NCI-H526 treated with DMSO at 0.1 percent for 48 hours (cell line): ENCODE measurements around the gene FAF1.
"Not testable (repeated sequence)": the region's sequence is repeated elsewhere in the genome, so short reads cannot be mapped to it uniquely, and the experiment has no call there.

Experiments used
- DNase-seq: peaks from one replicate; lab custom pipeline; 2025; lab: John Stamatoyannopoulos, UW

FAF1 gene

DNA sequence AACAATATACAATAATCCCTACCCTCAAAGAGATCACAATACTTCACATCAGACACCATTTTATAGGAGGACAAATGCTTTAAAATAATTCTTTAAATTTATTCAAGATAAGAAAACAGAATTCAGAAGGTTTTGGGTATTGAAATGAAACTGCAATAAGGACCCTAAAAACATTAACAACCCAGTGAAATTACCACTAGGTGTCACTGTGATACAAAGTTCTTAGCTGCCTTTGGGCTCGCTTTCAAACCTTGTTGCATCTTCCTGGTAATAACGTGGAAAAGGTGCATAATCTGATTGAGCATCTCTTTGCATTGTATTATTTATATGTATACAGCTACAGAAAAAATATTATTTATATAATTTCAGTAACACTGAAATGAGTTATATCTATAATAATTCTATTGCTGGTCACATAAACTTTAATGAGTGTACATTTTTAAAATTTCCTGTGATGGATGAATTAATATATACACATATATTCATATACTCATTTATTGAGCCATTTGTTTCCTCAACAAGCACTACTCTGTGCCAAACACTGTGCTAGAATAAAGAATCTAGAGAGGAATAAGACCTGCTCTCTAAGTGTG is 185.2 kb downstream of the FAF1 start:
- peak; percentile 6 for DNase-seq

DNA sequence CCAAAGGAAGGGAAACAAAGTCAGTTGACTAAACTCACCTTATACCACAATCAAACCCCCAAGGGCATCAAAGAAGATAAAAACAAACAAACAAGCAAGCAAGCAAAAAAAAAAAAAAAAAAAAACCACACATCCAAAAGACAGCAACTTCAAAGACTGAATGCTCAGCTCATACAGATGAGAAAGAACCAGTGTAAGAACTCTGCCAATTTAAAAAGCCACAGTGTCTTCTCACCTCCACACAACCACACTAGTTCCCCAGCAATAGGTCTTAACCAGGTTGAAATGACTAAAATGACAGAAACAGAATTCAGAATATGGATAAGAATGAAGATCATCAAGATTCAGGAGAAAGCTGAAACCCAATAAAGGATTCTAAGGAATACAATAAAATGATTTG is 193.4 kb downstream of the FAF1 start:
- no peak for DNase-seq

DNA sequence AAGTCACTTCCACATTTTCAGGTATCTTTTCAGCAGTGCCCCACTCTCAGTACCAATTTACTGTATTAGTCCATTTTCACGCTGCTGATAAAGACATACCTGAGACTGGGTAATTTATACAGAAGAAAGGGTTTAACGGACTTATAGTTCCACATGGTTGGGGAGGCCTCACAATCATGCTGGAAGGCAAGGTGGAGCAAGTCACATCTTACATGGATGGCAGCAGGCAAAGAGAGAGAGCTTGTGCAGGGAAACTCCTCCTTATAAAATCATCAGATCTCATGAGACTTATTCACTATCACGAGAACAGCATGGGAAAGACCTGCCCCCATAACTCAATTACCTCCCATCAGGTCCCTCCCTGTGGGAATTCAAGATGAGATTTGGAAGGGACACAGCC is 203.5 kb downstream of the FAF1 start:
- not testable (repeated sequence) for DNase-seq

DNA sequence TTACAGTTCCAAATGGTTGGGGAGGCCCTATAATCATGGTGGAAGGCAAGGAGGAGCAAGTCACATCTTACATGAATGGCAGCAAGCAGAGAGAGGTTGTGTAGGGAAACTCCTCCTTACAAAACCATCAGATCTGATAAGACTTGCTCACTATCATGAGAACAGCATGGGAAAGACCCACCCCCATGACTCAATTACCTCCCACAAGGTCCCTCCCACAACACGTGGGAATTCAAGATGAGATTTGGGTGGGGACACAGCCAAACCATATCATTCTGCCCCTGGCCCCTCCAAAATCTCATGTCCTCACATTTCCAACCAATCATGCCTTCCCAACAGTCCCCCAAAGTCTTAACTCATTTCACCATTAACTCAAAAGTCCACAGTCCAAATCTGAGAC is 205.3 kb downstream of the FAF1 start:
- not testable (repeated sequence) for DNase-seq

DNA sequence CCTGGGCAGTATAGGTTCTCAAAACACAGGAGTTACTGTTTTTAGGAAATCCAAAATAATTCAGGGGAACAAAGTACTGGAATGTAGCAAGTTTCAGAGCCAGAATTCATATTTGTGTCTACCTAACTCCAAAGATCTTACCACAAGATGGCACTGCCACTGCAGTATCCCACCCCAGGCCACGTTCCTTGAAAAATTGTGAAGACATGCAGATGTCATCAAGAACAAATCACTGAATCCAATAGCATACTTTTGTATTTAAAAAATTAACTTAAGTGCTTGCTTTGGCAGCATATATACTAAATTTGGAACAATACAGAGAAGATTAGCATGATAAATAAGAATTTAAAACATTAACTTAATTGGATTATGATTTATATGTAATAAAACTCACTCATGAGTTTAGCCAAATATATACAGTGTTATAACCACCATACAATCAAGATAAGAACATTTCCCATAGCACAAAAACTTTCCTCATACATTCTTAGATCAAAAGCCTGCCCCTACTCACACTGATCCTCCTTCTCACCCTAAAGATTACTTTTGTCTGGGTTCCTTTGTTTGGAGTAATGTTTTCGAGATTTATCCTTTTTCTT is 209.9 kb downstream of the FAF1 start:
- peak; percentile 7 for DNase-seq

DNA sequence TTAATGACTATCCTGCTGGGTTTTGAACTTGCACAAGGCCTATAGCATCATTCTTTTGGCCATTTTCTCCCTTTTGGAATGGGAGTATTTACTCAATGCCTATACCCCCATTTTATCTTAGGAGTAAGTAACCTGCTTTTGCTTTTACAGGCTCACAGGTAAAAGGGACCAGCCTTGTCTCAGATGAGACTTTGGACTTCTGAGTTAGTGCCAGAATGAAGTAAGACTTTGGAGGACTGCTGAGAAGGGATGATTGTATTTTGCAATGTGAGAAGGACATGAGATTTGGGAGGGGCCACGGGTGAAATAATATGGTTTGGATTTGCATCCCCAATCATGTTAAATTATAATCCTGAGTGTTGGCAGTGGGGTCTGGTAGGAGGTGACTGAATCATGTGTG is 212.7 kb downstream of the FAF1 start:
- DNase-seq: no peak

DNA sequence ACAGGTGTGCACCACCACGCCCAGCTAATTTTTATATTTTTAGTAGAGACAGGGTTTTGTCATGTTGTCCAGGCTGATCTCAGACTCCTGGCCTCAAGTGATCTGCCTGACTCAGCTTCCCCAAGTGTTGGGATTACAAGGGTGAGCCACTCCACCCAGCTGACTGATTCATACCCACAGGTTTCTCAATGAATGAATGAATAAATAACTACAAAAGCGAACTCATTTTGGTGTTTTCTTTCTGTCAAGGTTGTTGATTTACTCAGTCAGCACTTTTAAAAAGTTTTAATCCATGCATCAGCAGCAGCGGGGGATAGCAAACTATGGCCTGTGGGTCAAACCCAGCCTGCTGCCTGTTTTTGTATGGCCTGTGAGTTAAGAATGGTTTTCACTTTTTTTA is 217.5 kb downstream of the FAF1 start:
- DNase-seq: no peak

DNA sequence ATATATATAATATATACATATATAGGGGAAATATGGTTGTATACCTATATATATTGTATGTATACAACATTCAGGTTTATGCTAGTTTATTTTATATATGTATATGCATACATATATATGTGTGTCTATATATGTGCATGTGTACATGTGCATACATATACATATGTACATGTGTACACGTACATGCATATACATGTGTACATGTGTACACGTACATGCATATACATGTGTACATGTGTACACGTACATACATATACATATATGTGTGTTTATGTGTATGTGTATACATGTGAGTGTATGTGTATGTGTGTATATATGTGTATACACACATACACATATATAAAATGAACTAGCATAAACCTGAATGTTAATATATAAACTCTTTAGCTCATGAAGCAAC is 220.9 kb downstream of the FAF1 start:
- DNase-seq: no peak

DNA sequence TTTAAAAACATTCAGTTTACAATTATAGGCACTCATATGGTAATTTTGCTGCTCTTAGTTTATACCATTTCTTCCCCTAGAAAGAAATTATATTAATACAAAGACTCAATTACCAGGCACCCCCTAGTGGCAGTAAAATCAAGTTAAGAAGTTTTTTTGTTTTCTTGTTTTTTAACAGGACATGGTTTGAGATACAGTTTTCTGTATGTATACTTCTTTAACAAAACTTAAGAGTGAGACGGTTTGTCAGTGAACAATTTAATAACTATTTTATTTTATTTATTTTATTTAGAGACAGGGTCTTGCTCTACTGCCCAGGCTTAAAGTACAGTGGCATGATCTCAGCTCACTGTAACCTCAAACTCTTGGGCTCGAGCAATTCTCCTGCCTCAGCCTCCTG is 224.6 kb downstream of the FAF1 start:
- no peak for DNase-seq

DNA sequence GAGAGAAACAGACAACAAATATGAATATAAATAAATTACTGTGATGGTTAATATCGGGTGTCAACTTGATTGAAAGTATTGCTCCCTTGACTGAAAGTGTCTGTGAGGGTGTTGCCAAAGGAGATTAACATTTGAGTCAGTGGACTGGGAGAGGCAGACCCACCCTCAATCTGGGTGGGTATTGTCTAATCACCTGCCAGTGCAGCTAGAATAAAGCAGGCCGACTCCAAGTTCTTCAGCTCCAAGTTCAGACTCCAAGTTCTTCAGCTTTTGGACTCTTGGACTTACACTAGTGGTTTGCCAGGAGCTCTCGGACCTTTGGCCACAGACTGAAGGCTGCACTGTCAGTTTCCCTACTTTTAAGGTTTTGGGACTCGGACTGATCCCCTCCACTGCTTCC is 232.5 kb downstream of the FAF1 start:
- not testable (repeated sequence) for DNase-seq

DNA sequence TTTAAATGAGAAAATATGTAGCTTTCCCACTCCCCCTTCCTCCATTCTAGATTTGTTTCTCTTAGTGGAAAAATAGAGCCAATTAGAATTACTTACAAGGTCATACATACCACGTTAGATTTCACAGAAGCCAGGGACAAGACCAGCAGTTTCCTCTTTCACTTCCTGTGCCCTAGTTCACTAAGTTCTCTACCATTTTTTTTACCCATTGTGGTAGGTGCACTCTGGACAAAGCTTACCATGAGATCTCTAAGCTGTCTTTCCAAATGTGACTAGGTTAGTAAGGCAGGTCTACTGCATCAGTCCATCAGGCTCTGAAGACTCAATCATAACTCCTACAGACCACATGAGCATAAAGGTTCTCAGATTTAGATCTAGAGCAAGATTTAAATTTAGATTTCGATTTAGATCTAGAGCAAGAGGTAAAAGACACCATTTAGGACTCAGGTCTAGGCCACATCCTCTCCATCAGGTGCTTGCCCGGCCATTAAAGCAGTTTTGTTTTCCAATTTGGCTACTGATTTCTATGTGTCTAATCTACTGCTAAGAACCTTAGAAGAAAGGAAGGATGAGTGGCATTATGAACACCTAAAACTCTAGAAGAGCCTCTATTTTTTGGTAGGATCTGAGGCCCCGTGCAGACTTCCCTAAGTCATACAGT is 235.3 kb downstream of the FAF1 start:
- no peak for DNase-seq

DNA sequence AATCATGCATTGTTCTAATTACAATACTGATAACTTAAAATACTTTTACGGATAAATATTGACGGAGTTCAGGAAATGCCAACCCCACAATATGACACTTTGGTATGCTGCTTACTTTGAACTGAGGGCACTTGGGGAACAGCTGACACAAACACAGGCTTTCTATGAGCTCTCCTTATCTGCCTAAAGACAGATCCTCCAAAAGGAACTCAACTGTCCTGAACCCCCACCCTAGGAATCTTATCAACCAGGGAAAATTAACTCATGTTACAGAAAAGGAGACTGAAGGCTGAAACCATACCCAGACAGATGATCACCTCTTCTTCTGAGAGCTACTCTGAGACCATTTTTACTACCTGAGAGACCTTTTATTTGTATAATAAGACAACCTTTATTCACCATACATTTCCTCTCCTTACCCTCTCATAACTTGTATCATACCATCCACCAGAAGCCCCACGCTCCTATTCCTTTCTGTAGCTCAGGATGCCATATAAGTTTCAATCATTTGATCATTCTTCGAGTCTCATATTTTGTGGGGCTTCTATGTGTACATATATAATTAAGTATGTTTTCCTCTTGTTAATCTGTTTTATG is 239.5 kb downstream of the FAF1 start:
- DNase-seq: no peak

DNA sequence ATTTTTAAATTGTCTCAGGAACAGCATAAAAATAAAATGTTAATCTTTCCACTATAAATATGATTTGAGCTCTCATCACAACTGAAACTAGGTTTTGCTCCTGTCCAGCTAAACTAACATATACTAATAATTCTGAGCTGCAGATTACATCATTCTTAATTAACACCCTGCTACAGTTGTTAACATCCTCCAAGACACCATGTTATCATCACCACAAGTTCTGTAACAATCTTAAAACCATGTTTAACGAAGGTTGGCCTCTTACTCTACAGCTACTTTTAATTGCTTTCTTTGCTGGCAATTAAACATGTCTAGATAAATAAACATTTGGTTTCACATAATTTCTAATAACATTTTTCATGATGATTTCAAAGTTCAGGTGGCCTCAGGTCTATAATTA is 240.9 kb downstream of the FAF1 start:
- no peak for DNase-seq

DNA sequence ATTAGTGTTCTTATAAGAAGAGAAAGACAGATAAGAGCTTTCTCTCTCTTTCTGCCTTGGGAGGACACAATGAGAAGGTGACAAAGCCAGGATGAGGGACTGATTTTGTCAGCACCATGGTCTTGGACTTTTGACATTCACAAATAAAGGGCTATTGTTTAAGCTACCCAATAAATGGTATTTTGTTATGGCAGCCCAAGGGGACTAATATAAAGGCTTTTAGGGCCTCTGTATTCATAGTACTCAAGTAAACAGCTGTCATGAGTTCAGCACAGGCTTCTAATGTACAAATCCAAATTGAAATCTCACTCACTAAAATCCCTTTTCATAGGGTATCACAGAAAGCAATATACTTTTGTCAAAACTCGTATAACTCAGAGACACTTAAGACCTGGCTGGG is 242.7 kb downstream of the FAF1 start:
- no peak for DNase-seq

DNA sequence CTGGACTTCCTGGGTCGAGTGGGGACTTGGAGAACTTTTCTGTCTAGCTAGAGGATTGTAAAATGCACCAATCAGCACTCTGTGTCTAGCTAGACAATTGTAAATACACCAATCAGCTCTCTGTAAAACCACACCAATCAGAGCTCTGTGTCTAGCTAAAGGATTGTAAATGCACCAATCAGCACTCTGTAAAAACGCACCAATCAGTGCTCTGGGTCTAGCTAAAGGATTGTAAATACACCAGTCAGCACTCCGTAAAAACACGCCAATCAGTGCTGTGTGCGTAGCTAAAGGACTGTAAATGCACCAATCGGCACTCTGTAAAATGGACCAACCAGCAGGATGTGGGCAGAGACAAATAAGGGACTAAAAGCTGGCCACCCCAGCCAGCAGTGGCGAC is 243.6 kb downstream of the FAF1 start:
- DNase-seq: not testable (repeated sequence)

DNA sequence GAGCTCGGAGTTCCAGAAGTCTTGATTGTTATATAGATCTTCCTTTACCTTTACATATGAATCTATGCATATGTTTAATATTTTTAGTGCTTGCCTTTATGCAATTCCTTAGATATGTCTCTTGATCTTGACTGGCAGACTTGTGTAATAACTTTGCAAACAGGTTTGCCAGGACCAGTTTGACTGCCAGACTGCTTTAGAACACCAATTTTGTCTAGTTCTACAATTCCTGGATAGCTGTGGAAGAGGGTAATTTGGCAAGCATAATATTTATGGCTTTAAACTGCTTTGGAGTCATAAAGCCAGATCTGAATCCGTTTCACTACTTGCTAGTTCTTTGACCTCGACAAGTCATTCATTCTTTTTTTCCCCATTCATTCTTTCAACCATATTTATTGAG is 250.0 kb downstream of the FAF1 start:
- no peak for DNase-seq

DNA sequence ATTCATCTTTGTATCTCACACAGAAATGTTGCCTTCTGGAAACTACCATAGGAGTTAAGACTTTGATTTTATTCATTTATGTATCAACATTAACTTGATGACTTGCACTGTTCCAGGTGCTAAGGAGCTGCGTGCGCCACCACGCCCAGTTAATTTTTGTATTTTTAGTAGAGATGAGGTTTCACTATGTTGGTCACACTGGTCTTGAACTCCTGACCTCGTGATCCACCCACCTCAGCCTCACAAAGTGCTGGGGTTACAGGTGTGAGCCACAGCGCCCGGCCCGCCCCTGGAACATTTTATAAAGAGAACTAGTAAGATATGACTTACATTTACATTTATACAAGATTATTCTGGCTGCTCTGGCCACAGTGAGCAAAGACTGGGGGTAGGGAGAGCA is 252.2 kb downstream of the FAF1 start:
- no peak for DNase-seq

DNA sequence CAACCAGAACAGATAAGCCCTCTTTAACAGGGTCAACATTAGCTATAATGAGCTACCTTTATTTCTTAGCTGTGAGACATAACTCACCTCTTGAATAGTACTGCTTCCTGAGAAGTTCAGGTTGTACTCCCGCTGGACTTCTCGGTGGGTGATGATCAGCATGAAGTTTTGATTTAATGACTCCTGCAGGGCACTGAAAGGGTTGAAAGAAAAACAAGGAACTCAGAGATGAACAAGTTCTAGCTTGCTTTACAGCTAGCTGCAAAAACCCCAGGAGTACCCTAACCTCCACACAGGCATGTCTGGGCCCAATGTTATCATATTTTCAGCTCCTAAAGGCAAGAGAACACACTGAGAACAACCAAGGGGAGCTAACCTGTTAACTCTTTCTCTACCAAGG is 254.4 kb downstream of the FAF1 start:
- DNase-seq: no peak

DNA sequence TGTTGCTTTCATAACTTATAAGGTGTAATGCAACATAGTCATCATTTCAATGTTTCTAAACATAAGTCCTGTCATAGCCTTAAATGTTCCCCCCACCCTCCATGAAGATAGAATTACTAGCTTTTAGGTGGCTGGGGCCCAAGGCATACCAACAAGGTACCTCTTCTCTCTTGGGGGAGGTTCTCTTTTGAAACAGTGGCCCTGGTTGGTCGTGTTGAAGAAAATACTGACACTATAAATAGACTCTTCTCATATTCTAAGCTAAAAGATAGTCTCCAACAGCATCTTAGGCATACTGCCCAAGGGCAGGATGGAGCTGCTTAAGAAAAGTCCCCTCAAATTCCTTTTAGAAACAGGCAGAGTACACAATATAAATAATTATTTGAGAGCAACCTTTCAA is 255.0 kb downstream of the FAF1 start:
- no peak for DNase-seq

DNA sequence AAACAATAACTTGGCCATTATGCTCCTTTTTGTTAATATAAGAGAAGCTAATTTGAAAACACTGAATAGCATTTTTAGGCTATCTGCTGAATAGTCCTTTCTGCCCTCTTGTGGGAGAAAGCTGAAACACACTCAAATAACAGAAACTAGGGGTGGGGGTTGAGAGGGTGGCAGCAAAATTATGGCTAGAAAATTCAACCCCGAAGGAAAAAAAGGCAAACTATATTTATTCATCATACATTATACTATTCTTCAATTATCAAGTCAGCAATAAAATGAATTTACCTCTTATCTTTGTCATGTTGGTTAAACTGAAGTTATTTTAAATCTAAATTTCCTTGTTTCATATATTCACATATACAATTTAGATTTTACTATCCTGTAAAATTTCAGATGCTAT is 255.9 kb downstream of the FAF1 start:
- peak; percentile 22 for DNase-seq

DNA sequence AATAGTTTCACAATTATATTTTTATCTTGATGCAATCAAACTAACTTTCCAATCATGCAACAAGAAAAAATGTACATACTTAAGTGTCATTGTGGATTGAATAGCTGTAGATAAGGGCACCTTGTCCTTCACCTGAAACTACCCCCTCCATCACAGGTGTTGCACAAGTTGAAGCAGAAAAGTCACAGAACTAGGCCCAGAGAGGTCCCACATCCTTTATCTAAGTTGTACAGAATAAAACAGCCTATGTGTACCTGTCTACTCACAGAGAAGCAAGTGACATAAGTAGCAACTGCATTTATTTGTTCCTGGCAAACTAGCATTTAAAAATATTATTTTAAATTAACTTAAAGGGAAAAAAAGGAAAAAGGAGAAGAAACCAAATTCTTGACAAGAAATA is 256.8 kb downstream of the FAF1 start:
- DNase-seq: no peak

DNA sequence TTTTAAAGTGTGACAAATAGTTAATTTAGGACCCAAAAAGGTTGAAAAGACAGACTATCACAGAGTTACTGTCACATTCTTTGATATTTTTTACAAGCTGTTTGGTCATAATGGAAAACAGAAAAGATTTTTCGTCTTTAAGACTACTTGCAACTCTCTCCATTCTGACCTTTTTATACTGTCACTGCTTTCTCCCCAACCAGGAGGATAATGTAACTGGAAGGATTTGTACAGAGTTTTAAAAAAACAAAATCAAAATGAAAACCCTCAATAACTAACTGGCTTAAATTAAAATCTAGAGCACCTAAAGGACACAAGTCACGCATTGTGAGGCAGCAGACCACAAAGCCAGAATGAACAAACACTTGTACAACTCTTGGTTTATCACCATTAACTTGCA is 257.7 kb downstream of the FAF1 start:
- no peak for DNase-seq

DNA sequence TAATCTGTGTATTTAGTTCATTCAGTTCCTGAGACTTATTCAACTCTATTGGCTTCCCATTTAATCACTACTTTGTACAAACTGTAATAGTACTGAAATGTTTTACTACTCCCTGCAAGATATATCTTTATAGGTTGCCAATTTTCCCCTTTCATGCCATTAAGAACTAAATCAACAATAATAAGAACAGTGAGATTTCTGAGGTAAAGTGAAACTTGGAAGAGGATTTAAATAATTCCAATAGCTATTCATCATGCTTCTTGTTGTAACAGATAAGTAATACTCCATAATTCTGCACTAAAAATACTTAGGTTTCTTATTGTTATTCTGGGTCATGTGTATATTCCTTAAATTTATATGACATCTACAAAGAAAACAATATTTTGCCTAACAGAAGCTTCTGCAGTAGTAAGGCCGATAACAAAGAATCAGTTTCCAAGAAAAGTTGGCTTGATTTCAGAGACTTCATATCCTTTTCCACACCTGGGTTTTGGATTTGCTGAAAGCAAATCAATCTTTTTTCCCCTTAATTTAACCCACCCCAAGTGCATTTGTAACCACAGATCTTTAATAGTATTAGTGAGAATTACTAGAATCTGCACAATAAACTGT is 258.3 kb downstream of the FAF1 start:
- DNase-seq: no peak
